Measurements from ENCODE around the gene ONECUT2.

ONECUT2 gene

GRCh38 chr18:57404345-57404744, 30.8 kb upstream of the ONECUT2 start:
- no peaks in the 10 kb centered on the region for H3K36me3 ChIP-seq (replicated peaks)
- TF ChIP-seq CTCF (IDR thresholded peaks at IDR 0.05; ENCODE audit: low read depth, low read length, missing control alignments), result no peak
- no peak for DNase-seq
- in situ Hi-C loops (cut with HindIII; ENCODE audit: low pct_ligation_motif_present, low sequenced_read_pairs), result no loop called here
- no peak overlapping the region for H3K4me3 ChIP-seq (ENCODE audit: low read depth, low read length)
- H3K27ac ChIP-seq, result no peak overlapping the region
- no peaks in the 10 kb centered on the region for H3K27me3 ChIP-seq (replicated peaks)

- TF ChIP-seq CTCF (IDR thresholded peaks at IDR 0.05; ENCODE audit: low read depth, low read length, missing control alignments), result no peak
- no peak overlapping the region for H3K27ac ChIP-seq
- H3K4me3 ChIP-seq (ENCODE audit: low read depth, low read length), result no peak overlapping the region
- in situ Hi-C loops (cut with HindIII; ENCODE audit: low pct_ligation_motif_present, low sequenced_read_pairs), result no loop called here
- DNase-seq, result no peak
- no peaks in the 10 kb centered on the region for H3K36me3 ChIP-seq (replicated peaks)
- H3K27me3 ChIP-seq (replicated peaks), result no peaks in the 10 kb centered on the region
Observed at GRCh38 chr18:57409650-57410049, 25.5 kb upstream of the ONECUT2 start.

- Histone ChIP-seq H3K27me3 (replicated peaks) (no peaks in the 10 kb centered on the region), H3K27ac (no peak overlapping the region), H3K4me3 (ENCODE audit: low read depth, low read length) (no peak overlapping the region), H3K36me3 (replicated peaks) (no peaks in the 10 kb centered on the region)
- TF ChIP-seq CTCF (IDR thresholded peaks at IDR 0.05; ENCODE audit: low read depth, low read length, missing control alignments), result no peak
- in situ Hi-C loops (cut with HindIII; ENCODE audit: low pct_ligation_motif_present, low sequenced_read_pairs), result no loop called here
- DNase-seq, result no peak
Observed at GRCh38 chr18:57410749-57411148, 24.4 kb upstream of the ONECUT2 start.

- no peak for TF ChIP-seq CTCF (IDR thresholded peaks at IDR 0.05; ENCODE audit: low read depth, low read length, missing control alignments)
- H3K27me3 ChIP-seq (replicated peaks), result no peaks in the 10 kb centered on the region
- in situ Hi-C loops (cut with HindIII; ENCODE audit: low pct_ligation_motif_present, low sequenced_read_pairs), result no loop called here
Observed at GRCh38 chr18:57416542-57416941, 18.6 kb upstream of the ONECUT2 start.

GRCh38 chr18:57422313-57422872, 12.8 kb upstream of the ONECUT2 start:
- H3K27ac ChIP-seq, result no peak overlapping the region
- no peak overlapping the region for H3K4me3 ChIP-seq (ENCODE audit: low read depth, low read length)
- no peaks in the 10 kb centered on the region for H3K36me3 ChIP-seq (replicated peaks)
- in situ Hi-C loops (cut with HindIII; ENCODE audit: low pct_ligation_motif_present, low sequenced_read_pairs), result no loop called here
- no peak for DNase-seq
- no peak for TF ChIP-seq CTCF (IDR thresholded peaks at IDR 0.05; ENCODE audit: low read depth, low read length, missing control alignments)
- peaks cover 6% of the 10 kb centered on the region for H3K27me3 ChIP-seq (replicated peaks)

More at GRCh38 chr18:57416542-57416941, 18.6 kb upstream of the ONECUT2 start:
- no peak overlapping the region for H3K27ac ChIP-seq
- no peak overlapping the region for H3K4me3 ChIP-seq (ENCODE audit: low read depth, low read length)
- no peak for DNase-seq
- H3K36me3 ChIP-seq (replicated peaks), result no peaks in the 10 kb centered on the region

GRCh38 chr18:57423821-57424220, 11.4 kb upstream of the ONECUT2 start:
- in situ Hi-C loops (cut with HindIII; ENCODE audit: low pct_ligation_motif_present, low sequenced_read_pairs), result no loop called here
- Histone ChIP-seq H3K36me3 (replicated peaks) (no peaks in the 10 kb centered on the region), H3K27ac (no peak overlapping the region), H3K4me3 (ENCODE audit: low read depth, low read length) (no peak overlapping the region), H3K27me3 (replicated peaks) (peaks cover 20% of the 10 kb centered on the region)
- DNase-seq, result no peak
- TF ChIP-seq CTCF (IDR thresholded peaks at IDR 0.05; ENCODE audit: low read depth, low read length, missing control alignments), result no peak
